ENCODE measurements around the gene CCND2.

DNA sequence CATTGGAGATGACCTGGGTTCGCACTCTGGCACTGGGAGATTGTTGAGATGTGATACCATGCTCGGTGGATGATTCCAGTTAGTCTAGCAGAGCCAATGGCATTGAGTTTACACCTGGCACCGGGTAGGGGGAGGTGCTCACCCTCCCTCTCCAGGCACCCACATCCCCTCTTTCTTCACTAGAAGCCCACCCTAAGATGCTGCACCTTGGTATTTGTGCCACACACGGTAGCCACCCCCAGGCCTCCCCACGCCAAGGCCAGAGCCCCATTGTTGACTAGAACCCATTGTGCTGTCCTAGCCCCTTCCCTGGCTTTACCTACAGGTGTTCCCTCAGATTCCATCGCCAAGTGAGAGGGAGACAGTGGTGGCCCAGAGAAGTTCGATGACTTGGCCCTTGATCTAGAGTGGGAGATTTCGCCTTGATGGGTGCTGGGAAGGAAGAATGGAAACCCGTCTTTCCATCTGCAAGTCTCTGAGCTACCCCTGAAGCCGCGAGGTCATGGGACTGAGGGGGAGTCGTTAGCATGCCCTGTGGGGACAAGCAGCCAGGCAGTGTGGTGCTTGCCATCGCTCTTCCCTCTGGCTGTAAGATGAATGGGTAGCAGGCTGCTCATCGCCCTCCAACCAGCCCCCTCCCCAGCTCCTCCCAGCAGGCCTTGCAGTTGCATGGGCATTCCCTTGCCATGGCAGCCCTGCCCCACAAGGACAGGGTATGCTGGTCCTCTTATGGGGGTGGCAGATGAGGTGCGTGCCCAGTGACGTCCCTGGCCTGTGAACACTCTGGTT is 8.7 kb downstream of the CCND2 start:
- TF ChIP-seq POLR2AphosphoS5 (IDR thresholded peaks at IDR 0.05; ENCODE audit: low read depth, low read length) (no peak; the same call in 1 of the 2 replicates), TAF1 (IDR thresholded peaks at IDR 0.05; ENCODE audit: borderline replicate concordance, low read depth, low read length) (no peak)

Measured in GM12892 (cell line).